HG03460 (cell line): ENCODE results near the gene G0S2.
"Not testable (repeated sequence)": the region's sequence is repeated elsewhere in the genome, so short reads cannot be mapped to it uniquely, and the experiment has no call there.

Source experiments
- ATAC-seq: cut with Tn5 transposase; IDR thresholded peaks from one replicate; pipeline ENCODE4 v1.9.1; 2021; ENCODE audit not compliant: unreplicated experiment

The G0S2 gene

GRCh38 chr1:209675565-209676154 lies 448 bp downstream of the G0S2 start:
- no peak for ATAC-seq

GRCh38 chr1:209678981-209679539 lies 3.8 kb downstream of the G0S2 start:
- no peak for ATAC-seq

DNA sequence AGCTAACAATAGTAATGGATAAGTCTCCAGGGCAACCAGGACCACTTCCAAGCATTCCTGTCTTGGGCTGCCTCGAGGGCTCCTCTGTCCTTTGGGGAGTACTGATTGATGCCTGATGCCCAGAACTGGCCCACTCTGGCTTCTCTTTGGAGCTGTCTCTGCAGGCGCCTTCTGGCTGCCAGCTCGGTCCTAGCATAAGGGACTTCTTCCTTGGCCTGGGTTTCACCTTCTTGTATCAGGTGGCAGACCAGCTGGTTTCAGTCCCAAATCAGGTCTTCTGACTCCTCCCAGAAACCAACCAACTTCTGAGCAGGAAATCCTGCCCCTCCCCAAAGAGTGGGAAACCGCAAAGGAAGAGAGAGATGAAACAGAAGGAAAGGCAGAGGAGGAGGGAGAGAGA lies 10.6 kb downstream of the G0S2 start:
- ATAC-seq: no peak

- ATAC-seq: no peak
Observed at GRCh38 chr1:209686322-209686721, 11.1 kb downstream of the G0S2 start.

DNA sequence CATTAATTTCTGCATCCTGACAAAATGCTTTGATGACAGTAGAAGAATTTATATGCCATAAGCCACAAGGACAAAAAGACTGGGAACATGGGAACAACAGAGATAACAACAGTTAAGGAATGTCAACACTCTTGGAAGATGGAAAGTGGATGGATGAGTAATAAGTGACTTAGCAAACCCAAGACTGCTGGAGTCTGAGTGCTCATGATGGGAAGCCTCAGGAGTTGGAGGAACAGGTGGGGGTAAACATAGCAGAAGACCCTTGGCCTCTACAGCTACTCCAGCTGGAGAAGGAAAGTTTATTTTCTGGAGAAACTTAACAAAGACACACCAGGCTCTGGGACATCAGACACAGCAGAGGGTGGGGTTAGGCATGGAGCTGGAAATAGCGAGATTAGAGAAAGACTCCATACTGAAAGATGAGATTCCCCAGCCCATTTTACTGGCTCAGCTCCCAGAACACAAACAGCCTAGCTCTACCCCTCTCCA lies 13.6 kb downstream of the G0S2 start:
- no peak for ATAC-seq

GRCh38 chr1:209689477-209689876 lies 14.3 kb downstream of the G0S2 start:
- no peak for ATAC-seq

DNA sequence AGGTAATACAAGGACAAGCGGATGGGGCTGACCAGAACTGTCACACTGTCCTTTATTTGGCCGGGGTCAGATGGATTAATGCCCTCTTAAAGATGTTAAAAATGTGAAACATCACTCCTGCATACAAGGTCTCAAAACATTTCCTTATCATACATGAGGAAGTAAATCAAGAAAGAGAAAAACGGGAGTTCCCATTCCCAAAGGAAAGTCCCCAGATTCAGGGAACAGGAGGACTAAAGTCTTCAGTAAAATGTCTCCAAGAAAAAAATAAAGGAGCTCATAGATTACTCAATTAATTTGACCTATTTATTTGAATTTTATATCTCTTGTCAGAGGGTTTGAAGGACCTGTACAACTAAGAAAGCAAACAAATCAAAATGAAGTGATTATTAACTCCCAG lies 16.0 kb downstream of the G0S2 start:
- no peak for ATAC-seq

GRCh38 chr1:209692296-209692695 lies 17.1 kb downstream of the G0S2 start:
- no peak for ATAC-seq

DNA sequence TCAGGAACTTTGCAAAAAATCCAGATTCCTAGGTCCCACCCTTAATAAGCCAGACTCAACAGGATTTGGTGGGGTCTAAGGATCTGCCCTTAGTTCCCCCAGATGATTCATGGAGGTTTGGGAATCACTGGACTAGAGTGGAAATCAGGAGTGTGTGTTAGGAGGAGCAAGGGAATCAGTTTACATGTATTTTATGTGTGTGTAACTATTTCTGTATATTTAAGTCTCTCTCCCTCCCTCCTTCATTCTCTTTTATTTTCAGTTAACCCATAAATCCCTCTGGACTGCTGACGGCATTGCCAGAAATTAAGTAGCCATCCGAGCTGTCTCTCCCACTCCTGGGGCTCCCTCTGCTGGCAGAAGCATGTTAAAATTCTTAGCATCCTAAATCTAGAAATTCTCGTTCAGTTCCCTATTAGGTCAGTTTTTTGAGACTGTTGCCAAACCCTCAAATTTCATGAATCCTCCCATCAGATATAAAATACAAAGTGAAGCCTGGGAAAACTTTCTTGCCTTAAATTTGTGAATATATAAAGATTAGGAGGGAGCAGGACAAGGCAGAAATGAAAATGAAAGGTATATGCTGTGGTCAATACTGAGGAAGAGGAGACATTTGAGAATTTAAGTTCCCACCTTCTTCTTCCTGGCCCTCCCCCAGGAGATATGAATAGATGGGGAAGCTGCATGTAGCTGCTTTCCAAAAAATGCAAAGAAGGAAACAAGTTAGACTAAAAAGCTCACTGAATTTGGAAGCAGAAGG lies 17.7 kb downstream of the G0S2 start:
- ATAC-seq: peak; percentile 66

DNA sequence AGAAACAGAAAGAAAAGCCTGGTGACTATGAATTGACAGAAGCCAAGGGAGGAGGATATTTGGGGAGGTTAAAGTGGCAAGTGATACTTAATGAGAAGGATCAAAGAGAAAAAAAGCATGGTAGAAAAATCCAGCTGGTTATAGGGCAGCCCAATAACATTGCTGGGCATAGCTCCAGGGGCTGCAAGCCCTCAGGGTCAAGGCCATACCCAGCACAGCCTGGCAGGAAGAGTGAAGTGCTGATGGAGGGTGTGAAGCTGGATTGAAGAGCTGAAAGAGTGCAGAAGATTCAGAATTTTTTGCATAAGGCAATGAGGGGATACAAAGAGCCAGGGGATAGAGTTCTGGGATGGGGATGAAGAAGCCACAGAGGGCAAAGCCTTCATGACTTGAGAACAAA lies 21.5 kb downstream of the G0S2 start:
- no peak for ATAC-seq

- no peak for ATAC-seq
Observed at GRCh38 chr1:209697126-209697525, 21.9 kb downstream of the G0S2 start.

DNA sequence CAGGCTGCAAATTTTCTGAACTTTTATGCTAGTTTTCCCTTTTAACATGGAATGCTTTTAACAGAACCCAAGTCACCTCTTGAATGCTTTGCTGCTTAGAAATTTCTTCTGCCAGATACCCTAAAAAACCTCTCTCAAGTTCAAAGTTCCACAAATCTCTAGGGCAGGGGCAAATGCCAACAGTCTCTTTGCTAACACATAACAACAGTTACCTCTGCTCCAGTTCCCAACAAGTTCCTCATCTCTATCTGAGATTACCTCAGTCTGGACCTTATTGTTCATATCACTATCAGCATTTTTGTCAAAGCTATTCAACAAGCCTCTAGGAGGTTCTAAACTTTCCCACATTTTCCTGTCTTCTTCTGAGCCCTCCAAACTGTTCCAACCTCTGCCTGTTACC lies 25.5 kb downstream of the G0S2 start:
- not testable (repeated sequence) for ATAC-seq

GRCh38 chr1:209702832-209703231 lies 27.6 kb downstream of the G0S2 start:
- ATAC-seq: no peak

GRCh38 chr1:209703834-209704504 lies 28.8 kb downstream of the G0S2 start:
- ATAC-seq: no peak

DNA sequence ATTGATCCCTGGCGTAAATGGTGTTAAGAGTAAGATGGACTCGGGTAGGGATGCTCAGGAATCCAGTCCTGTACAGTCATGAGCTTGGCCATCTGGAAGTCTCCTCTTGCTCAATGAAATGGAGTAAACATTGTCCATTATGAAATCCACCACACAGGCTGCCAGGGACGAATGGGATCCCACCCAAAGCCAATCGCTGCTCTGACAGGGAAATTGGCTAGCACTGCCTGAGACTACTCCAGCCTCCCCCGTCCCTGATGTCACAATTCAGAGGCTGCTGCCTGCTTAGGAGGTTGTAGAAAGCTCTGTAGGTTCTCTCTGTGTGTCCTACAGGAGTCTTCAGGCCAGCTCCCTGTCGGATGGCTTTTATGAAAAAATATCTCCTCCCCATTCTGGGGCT lies 29.4 kb downstream of the G0S2 start, which contains the start of gene HSD11B1:
TSS of gene HSD11B1 (plus strand) at position 263 of the 400 bp plus-strand sequence. CDS start at position 360, 97 bp downstream.
- ATAC-seq: no peak

DNA sequence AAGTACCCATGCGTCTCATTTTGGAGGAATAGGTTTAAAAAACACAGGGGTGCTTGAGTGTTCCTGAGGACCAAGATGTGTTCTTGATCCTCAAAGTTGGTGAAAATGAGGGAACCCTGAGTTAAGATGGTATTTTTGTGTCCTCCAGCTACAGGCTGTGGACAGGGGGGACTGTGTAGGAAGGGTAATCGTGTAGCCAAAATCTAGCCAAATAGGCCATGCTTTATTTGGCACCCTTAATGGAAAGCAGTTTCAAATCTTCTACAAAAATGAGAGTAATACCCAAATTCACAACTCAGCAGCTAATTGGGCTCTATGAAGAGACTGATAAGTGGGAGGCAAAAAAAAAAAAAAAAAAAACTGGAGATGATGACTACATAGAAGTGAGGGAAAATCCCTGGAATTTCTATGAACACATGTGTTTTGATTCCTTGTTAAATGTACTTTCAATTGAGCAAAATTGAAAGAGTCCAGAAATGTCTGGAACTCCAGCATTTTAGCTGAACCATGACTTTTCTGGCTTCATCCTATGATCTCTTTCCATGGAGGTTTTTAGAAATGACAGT lies 29.9 kb downstream of the G0S2 start:
- no peak for ATAC-seq

DNA sequence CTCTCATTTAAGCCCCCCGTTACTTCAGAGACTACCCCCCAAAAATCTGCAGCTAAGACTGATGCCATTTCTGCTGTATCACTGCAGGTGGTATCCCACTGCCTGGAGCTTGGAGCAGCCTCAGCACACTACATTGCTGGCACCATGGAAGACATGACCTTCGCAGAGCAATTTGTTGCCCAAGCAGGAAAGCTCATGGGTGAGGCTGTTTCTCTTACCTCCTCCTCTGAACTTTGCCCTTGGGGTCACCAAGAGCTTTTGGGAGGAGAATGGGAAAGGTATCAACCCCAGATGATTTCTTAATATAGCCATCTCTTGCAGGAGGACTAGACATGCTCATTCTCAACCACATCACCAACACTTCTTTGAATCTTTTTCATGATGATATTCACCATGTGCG lies 31.4 kb downstream of the G0S2 start:
- no peak for ATAC-seq

- ATAC-seq: no peak
Observed at GRCh38 chr1:209707308-209707707, 32.1 kb downstream of the G0S2 start.

DNA sequence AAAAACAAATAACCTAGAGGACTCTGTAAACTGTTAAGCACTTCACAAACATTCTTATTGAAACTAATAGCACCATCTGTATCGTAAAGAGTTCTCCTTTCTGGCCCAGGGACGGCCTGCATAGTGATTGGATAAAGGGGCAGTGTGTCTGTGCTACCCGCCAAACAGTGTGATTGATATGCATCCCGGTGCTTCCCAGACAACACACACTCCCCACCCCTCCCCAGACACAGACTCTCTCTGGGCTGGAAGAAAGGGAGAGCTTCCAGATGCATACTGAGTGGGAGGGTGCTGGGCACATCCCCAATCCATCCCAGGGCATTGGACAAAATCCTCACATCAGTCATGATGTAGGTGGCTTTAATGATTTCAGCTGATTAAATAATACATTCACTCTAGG lies 33.1 kb downstream of the G0S2 start:
- no peak for ATAC-seq

- no peak for ATAC-seq
Observed at GRCh38 chr1:209710093-209710492, 34.9 kb downstream of the G0S2 start.

GRCh38 chr1:209710847-209711246 lies 35.6 kb downstream of the G0S2 start:
- no peak for ATAC-seq
